Endothelial cell (in vitro differentiated cells): ENCODE data around the gene MEIS1. TPM values are rescaled to one million over a fixed set of nuclear protein-coding genes. Genes with fewer than 3 reads are reported as not detected.

Experiments used
- DNase-seq: peaks from one replicate; pipeline ENCODE4 v3.0.0; 2021; ENCODE audit warnings: low spot score
- H3K27ac Mint-ChIP-seq: one replicate; pipeline ENCODE4 v1.8.0; 2021; ENCODE audit warnings: mixed read lengths, inconsistent platforms; ENCODE audit not compliant: unreplicated experiment
- H3K27me3 Mint-ChIP-seq: one replicate; pipeline ENCODE4 v1.8.0; 2021; ENCODE audit warnings: mild to moderate bottlenecking, moderate library complexity, mixed read lengths, inconsistent platforms; ENCODE audit not compliant: unreplicated experiment
- H3K36me3 Mint-ChIP-seq: one replicate; pipeline ENCODE4 v1.8.0; 2021; ENCODE audit warnings: mild to moderate bottlenecking, low read depth, mixed read lengths, inconsistent platforms; ENCODE audit not compliant: unreplicated experiment
- H3K4me1 Mint-ChIP-seq: one replicate; pipeline ENCODE4 v1.8.0; 2021; ENCODE audit warnings: mild to moderate bottlenecking, mixed read lengths, inconsistent platforms; ENCODE audit not compliant: unreplicated experiment
- H3K4me3 Mint-ChIP-seq: one replicate; pipeline ENCODE4 v1.8.0; 2021; ENCODE audit warnings: mild to moderate bottlenecking, mixed read lengths, inconsistent platforms; ENCODE audit not compliant: unreplicated experiment
- H3K9me3 Mint-ChIP-seq: one replicate; pipeline ENCODE4 v1.8.0; 2021; ENCODE audit warnings: mixed read lengths, inconsistent platforms; ENCODE audit not compliant: unreplicated experiment
- CTCF ChIP-seq: fragments of 200-600 bp; sonication (generic); IDR thresholded peaks from one replicate; pipeline ENCODE4 v1.5.0; 2021; ENCODE audit warnings: antibody characterized with exemption; ENCODE audit not compliant: unreplicated experiment
- total RNA-seq: library from RNA; stranded (reverse); fragmentation: NEBNext Ultra II Directional; extraction: Animal tissue kit (Norgen Biotek cat#: 25700); gene quantifications from one replicate; pipeline ENCODE4 v1.2.1, GENCODE V29; 2021; ENCODE audit not compliant: unreplicated experiment

Gene MEIS1
- total RNA-seq, 1 donor from 2014 or later: 13.3 TPM

GRCh38 chr2:66532972-66533868 is 98.3 kb downstream of the MEIS1 start:
- no peaks in the 10 kb centered on the region for H3K9me3 Mint-ChIP-seq
- H3K36me3 Mint-ChIP-seq: no peaks in the 10 kb centered on the region
- no peak overlapping the region for H3K4me3 Mint-ChIP-seq
- DNase-seq: no peak
- no peak for TF ChIP-seq CTCF
- no peak overlapping the region for H3K27ac Mint-ChIP-seq
- no peaks in the 10 kb centered on the region for H3K27me3 Mint-ChIP-seq
- H3K4me1 Mint-ChIP-seq: no peaks in the 10 kb centered on the region

- no peak overlapping the region for H3K27ac Mint-ChIP-seq
- no peak for DNase-seq
- no peaks in the 10 kb centered on the region for H3K9me3 Mint-ChIP-seq
- no peaks in the 10 kb centered on the region for H3K4me1 Mint-ChIP-seq
- no peak overlapping the region for H3K4me3 Mint-ChIP-seq
- H3K36me3 Mint-ChIP-seq: no peaks in the 10 kb centered on the region
- H3K27me3 Mint-ChIP-seq: no peaks in the 10 kb centered on the region
- TF ChIP-seq CTCF: no peak
These were observed 99.5 kb downstream of the MEIS1 start for GRCh38 chr2:66534461-66534860.

- no peaks in the 10 kb centered on the region for H3K36me3 Mint-ChIP-seq
- no peaks in the 10 kb centered on the region for H3K27me3 Mint-ChIP-seq
- H3K4me1 Mint-ChIP-seq: no peaks in the 10 kb centered on the region
- no peaks in the 10 kb centered on the region for H3K9me3 Mint-ChIP-seq
- no peak for TF ChIP-seq CTCF
- H3K27ac Mint-ChIP-seq: no peak overlapping the region
- H3K4me3 Mint-ChIP-seq: no peak overlapping the region
- DNase-seq: no peak
These were observed 100.8 kb downstream of the MEIS1 start for GRCh38 chr2:66535574-66536289.

GRCh38 chr2:66536290-66536673 is 101.4 kb downstream of the MEIS1 start:
- Mint-ChIP-seq H3K27ac (no peak overlapping the region), H3K27me3 (no peaks in the 10 kb centered on the region), H3K4me1 (no peaks in the 10 kb centered on the region), H3K9me3 (no peaks in the 10 kb centered on the region), H3K4me3 (no peak overlapping the region), H3K36me3 (no peaks in the 10 kb centered on the region)
- no peak for TF ChIP-seq CTCF
- no peak for DNase-seq

- no peaks in the 10 kb centered on the region for H3K4me1 Mint-ChIP-seq
- H3K27me3 Mint-ChIP-seq: no peaks in the 10 kb centered on the region
- no peaks in the 10 kb centered on the region for H3K9me3 Mint-ChIP-seq
- no peaks in the 10 kb centered on the region for H3K36me3 Mint-ChIP-seq
- DNase-seq: no peak
- H3K27ac Mint-ChIP-seq: no peak overlapping the region
- no peak for TF ChIP-seq CTCF
- no peak overlapping the region for H3K4me3 Mint-ChIP-seq
These were observed 102.1 kb downstream of the MEIS1 start for GRCh38 chr2:66536997-66537396.
